Measurements from ENCODE around the gene MDK. TPM values are rescaled to one million over a fixed set of nuclear protein-coding genes. Genes with fewer than 3 reads are reported as not detected.

The MDK gene
- total RNA-seq, 1 donor from 2014 or later: 0.55 TPM

- intact Hi-C loops (cut with micrococcal nuclease): no loop called here
- DNase-seq (no peak), ATAC-seq (ENCODE audit: low read depth) (no peak)
- ChIA-PET CTCF (no interaction called here), POLR2A (interaction anchor here (0.6 to 1.9 kb wide), 2 partner anchors 8 to 36 kb away, joined by 3 to 5 read pairs; no protein-coding TSS in a partner anchor)
- Mint-ChIP-seq H3K27me3 (no peaks in the 10 kb centered on the region), H3K4me1 (peaks cover 27% of the 10 kb centered on the region), H3K36me3 (ENCODE audit: low read depth) (peaks cover 8% of the 10 kb centered on the region), H3K9me3 (no peaks in the 10 kb centered on the region), H3K4me3 (no peak overlapping the region), H3K27ac (no peak overlapping the region)
- TF ChIP-seq CTCF (IDR thresholded peaks at IDR 0.05): no peak
These were observed 21.5 kb upstream of the MDK start for GRCh38 chr11:46359953-46360352.

- ChIA-PET POLR2A (interaction anchor here (0.5 to 1.9 kb wide), 4 partner anchors 9 to 514 kb away, joined by 3 to 5 read pairs (median 4); no protein-coding TSS in a partner anchor), CTCF (no interaction called here)
- peak overlapping the region; percentile 47 for H3K27ac Mint-ChIP-seq
- peak overlapping the region; percentile 80 for H3K4me3 Mint-ChIP-seq
- H3K27me3 Mint-ChIP-seq: no peaks in the 10 kb centered on the region
- peaks cover 27% of the 10 kb centered on the region for H3K4me1 Mint-ChIP-seq
- intact Hi-C loops (cut with micrococcal nuclease): no loop called here
- no peak for TF ChIP-seq CTCF (IDR thresholded peaks at IDR 0.05)
- ATAC-seq (ENCODE audit: low read depth) (no peak), DNase-seq (no peak)
- H3K9me3 Mint-ChIP-seq: no peaks in the 10 kb centered on the region
- H3K36me3 Mint-ChIP-seq (ENCODE audit: low read depth): peaks cover 8% of the 10 kb centered on the region
These were observed 20.6 kb upstream of the MDK start for GRCh38 chr11:46360878-46361277.

GRCh38 chr11:46361283-46362155 is 19.9 kb upstream of the MDK start:
- no peak for TF ChIP-seq CTCF (IDR thresholded peaks at IDR 0.05)
- Mint-ChIP-seq H3K9me3 (no peaks in the 10 kb centered on the region), H3K36me3 (ENCODE audit: low read depth) (peaks cover 4% of the 10 kb centered on the region), H3K27me3 (no peaks in the 10 kb centered on the region), H3K4me1 (peaks cover 25% of the 10 kb centered on the region), H3K27ac (peak overlapping the region; percentile 47), H3K4me3 (peak overlapping the region; percentile 80)
- ATAC-seq (ENCODE audit: low read depth) (peak; percentile 97), DNase-seq (no peak)
- ChIA-PET POLR2A (interaction anchor here (0.5 to 1.9 kb wide), 4 partner anchors 9 to 515 kb away, joined by 3 to 5 read pairs (median 4); no protein-coding TSS in a partner anchor), CTCF (interaction anchor here (0.8 kb wide), 1 partner anchor 9 kb away, joined by 3 read pairs; no protein-coding TSS in a partner anchor)
- intact Hi-C loops (cut with micrococcal nuclease): no loop called here

GRCh38 chr11:46362156-46363030 is 19.1 kb upstream of the MDK start:
- no peaks in the 10 kb centered on the region for H3K36me3 Mint-ChIP-seq (ENCODE audit: low read depth)
- H3K9me3 Mint-ChIP-seq: no peaks in the 10 kb centered on the region
- POLR2A ChIA-PET: interaction anchor here (1.9 kb wide), 1 partner anchor 10 kb away, joined by 5 read pairs; no protein-coding TSS in a partner anchor
- H3K27me3 Mint-ChIP-seq: no peaks in the 10 kb centered on the region
- H3K4me3 Mint-ChIP-seq: no peak overlapping the region
- no peak overlapping the region for H3K27ac Mint-ChIP-seq
- CTCF ChIA-PET: no interaction called here
- H3K4me1 Mint-ChIP-seq: peaks cover 29% of the 10 kb centered on the region
- ATAC-seq (ENCODE audit: low read depth) (no peak), DNase-seq (no peak)
- TF ChIP-seq CTCF (IDR thresholded peaks at IDR 0.05): no peak
- intact Hi-C loops (cut with micrococcal nuclease): no loop called here

- ChIA-PET CTCF (no interaction called here), POLR2A (no interaction called here)
- ATAC-seq (ENCODE audit: low read depth) (no peak), DNase-seq (no peak)
- no peak overlapping the region for H3K4me3 Mint-ChIP-seq
- TF ChIP-seq CTCF (IDR thresholded peaks at IDR 0.05): no peak
- intact Hi-C loops (cut with micrococcal nuclease): no loop called here
- no peaks in the 10 kb centered on the region for H3K9me3 Mint-ChIP-seq
- H3K4me1 Mint-ChIP-seq: peaks cover 29% of the 10 kb centered on the region
- no peaks in the 10 kb centered on the region for H3K27me3 Mint-ChIP-seq
- no peak overlapping the region for H3K27ac Mint-ChIP-seq
- H3K36me3 Mint-ChIP-seq (ENCODE audit: low read depth): peaks cover 2% of the 10 kb centered on the region
These were observed 18.4 kb upstream of the MDK start for GRCh38 chr11:46363031-46363407.
